Ascending aorta (tissue), 2 donors: ENCODE measurements around the gene ALG5. TPM values are rescaled to one million over a fixed set of nuclear protein-coding genes. Genes with fewer than 3 reads are reported as not detected.

ENCODE experiments used
- DNase-seq, 2 donors: peaks; one replicate each; pipeline ENCODE4 v3.0.0-alpha.2; 2019; ENCODE audit warnings: low spot score in 2 of 2
- H3K27ac ChIP-seq, 2 donors: fragments of 200-600 bp; sonication (generic); one replicate each; pipeline ENCODE4 v1.5.1; 2016 to 2017; ENCODE audit warnings: mild to moderate bottlenecking in 1 of 2
- H3K27me3 ChIP-seq: fragments of 200-600 bp; sonication (generic); one replicate; pipeline ENCODE4 v1.5.1; 2017
- H3K36me3 ChIP-seq, 2 donors: fragments of 200-600 bp; sonication (generic); one replicate each; pipeline ENCODE4 v1.5.1; 2016
- H3K4me1 ChIP-seq, 2 donors: fragments of 200-600 bp; sonication (generic); one replicate each; pipeline ENCODE4 v1.5.1; 2016 to 2017; ENCODE audit warnings: mild to moderate bottlenecking in 1 of 2
- H3K4me3 ChIP-seq, 2 donors: fragments of 200-600 bp; sonication (generic); one replicate each; pipeline ENCODE4 v1.5.1; 2016 to 2017; ENCODE audit warnings: mild to moderate bottlenecking in 1 of 2
- H3K9me3 ChIP-seq, 2 donors: fragments of 200-600 bp; sonication (generic); one replicate each; pipeline ENCODE4 v1.5.1; 2016
- intact Hi-C: fragments of 100-400 bp; cut with DNase I; formaldehyde crosslinking; loops from one replicate; pipeline ENCODE4 v1.15.1; 2023
- total RNA-seq: library from RNA; depleted of rRNA; stranded (reverse); fragments of >200 nt; gene quantifications from one replicate; pipeline ENCODE4 v1.1.0, GENCODE V29; 2016
- TF ChIP-seq, protein P1 (sequence below), 3 experiments: fragments of 200-600 bp in 2 of 3; fragments of 450-650 bp in 1 of 3; sonication (generic) in 2 of 3; IDR thresholded peaks; one replicate each; pipeline ENCODE4 v1.5.1; 2016 to 2019; ENCODE audit warnings: antibody characterized with exemption in 3 of 3, mild to moderate bottlenecking in 1 of 3, moderate library complexity in 1 of 3

ALG5 gene
- total RNA-seq, 1 donor from 2014 or later = 26.7 TPM

GRCh38 chr13:36919833-36920615 lies 79.1 kb downstream of the ALG5 start, which contains the start of gene SMAD9:
Gene SMAD9 (minus strand): TSS chr13:36920238. CDS start chr13:36879689, 40,549 bp downstream.
- peak within 1 kb of the TSS; percentile 88 to 89 for H3K27ac ChIP-seq
- peaks cover 0 to 15% of the 10 kb centered on the region in 2 donors for H3K4me1 ChIP-seq
- no peaks in the 10 kb centered on the region for H3K27me3 ChIP-seq
- TF ChIP-seq, protein P1, sequence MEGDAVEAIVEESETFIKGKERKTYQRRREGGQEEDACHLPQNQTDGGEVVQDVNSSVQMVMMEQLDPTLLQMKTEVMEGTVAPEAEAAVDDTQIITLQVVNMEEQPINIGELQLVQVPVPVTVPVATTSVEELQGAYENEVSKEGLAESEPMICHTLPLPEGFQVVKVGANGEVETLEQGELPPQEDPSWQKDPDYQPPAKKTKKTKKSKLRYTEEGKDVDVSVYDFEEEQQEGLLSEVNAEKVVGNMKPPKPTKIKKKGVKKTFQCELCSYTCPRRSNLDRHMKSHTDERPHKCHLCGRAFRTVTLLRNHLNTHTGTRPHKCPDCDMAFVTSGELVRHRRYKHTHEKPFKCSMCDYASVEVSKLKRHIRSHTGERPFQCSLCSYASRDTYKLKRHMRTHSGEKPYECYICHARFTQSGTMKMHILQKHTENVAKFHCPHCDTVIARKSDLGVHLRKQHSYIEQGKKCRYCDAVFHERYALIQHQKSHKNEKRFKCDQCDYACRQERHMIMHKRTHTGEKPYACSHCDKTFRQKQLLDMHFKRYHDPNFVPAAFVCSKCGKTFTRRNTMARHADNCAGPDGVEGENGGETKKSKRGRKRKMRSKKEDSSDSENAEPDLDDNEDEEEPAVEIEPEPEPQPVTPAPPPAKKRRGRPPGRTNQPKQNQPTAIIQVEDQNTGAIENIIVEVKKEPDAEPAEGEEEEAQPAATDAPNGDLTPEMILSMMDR (IDR thresholded peaks at IDR 0.05) = no peak
- peak within 1 kb of the TSS; percentile 81 to 87 for H3K4me3 ChIP-seq
- no peaks in the 10 kb centered on the region for H3K9me3 ChIP-seq
- no peaks in the 10 kb centered on the region for H3K36me3 ChIP-seq
- DNase-seq = peak in 1 of 2 donors; percentile 86
- intact Hi-C loops = loop anchor here (1.0 to 5.0 kb wide), 3 partner anchors 58 to 101 kb away; partner anchors contain the start of genes ALG5 and RFXAP

DNA sequence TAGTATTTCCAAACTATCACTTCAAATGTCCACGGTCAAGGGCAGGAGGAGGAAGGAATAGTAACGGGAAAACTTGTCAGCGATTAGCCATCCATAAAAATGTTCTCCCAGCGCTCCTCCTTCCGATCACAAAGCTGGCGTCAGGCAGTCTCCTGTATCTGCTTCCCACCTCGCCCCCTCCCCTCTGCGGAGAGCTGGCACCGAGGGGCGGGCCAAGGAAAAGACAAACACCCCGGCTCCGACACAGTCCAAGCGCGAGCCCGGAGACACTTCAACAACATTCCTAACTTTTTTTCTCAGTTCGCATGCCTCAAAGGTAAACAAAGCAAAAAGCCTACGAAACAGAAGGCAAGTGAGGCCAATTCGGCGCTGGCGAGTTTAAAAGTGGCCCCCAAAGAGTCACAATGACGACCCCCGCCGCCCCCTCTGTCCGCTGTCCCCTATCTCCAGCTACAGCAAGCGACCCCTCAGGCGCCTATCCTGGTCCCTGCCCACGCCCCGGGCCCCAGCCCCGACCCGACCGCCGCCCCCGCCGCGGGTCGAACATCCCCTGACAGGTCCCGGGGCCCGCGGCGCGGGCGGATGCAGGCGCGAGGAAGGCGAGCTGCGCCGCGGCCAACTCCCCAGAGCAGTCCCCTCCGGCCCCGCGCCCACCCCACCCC lies 79.8 kb downstream of the ALG5 start:
- TF ChIP-seq, protein P1 (IDR thresholded peaks at IDR 0.05) = no peak
- peak overlapping the region; percentile 88 to 89 for H3K27ac ChIP-seq

DNA sequence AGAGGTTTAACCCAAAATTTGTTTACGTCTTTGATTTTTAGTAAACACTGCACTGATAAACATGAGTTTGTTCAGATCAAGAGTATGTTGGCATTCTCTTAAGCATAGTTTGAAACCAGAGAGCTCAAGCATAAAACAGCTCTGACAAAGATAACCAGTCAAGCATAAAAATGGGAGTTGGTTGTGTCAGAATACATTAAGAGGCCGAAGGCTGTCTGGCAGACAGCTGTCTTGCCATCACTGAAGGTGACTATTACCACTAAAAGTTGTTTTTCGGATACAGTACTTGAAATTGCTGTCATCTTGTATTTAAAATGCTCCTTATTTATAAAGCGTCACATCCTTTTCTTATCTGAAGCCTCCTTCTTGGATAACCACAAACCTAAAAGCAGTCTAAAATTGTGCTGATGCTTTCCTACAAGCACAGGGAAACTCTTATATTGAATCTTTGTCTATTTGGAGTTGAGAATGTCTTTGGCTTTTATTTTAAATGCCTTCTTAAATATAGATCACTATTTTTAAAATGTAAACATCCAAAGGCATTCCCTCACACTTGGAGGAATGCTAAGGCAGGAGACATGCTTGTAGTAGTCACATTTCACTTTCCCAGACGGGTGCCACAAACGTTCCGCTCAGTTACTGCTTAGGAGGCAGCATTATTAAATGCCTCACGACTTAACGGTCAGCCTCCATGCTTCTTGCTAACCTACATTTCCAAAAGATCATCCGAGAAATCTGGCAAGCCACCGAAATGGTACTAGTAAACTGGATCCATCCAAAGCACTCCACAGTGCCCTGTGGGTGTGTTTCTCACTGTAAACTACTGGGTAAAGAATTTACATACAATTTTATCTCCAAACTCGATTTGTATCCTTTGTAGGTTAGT lies 80.7 kb downstream of the ALG5 start:
- TF ChIP-seq, protein P1 (IDR thresholded peaks at IDR 0.05) = no peak
- Histone ChIP-seq H3K27ac (peak overlapping the region; percentile 88 to 89), H3K36me3 (no peaks in the 10 kb centered on the region), H3K4me3 (peak overlapping the region; percentile 81 to 87), H3K4me1 (peaks cover 0 to 15% of the 10 kb centered on the region in 2 donors), H3K27me3 (no peaks in the 10 kb centered on the region), H3K9me3 (no peaks in the 10 kb centered on the region)
- no peak for DNase-seq
- intact Hi-C loops = loop anchor here (5.0 kb wide), 1 partner anchor 56 kb away; no protein-coding TSS in a partner anchor

More for the DNA sequence above, 79.8 kb downstream of the ALG5 start:
- H3K9me3 ChIP-seq = no peaks in the 10 kb centered on the region
- no peaks in the 10 kb centered on the region for H3K36me3 ChIP-seq
- H3K4me3 ChIP-seq = peak overlapping the region; percentile 81 to 87
- peaks cover 0 to 15% of the 10 kb centered on the region in 2 donors for H3K4me1 ChIP-seq
- intact Hi-C loops = loop anchor here (5.0 kb wide), 1 partner anchor 57 kb away; no protein-coding TSS in a partner anchor
- H3K27me3 ChIP-seq = no peaks in the 10 kb centered on the region
- DNase-seq = peak in 1 of 2 donors; percentile 76

- H3K36me3 ChIP-seq = no peaks in the 10 kb centered on the region
- no peaks in the 10 kb centered on the region for H3K27me3 ChIP-seq
- no peak for DNase-seq
- TF ChIP-seq, protein P1 (IDR thresholded peaks at IDR 0.05) = no peak
- H3K4me3 ChIP-seq = peak overlapping the region; percentile 8 to 87
- H3K9me3 ChIP-seq = no peaks in the 10 kb centered on the region
- intact Hi-C loops = loop anchor here (5.0 kb wide), 1 partner anchor 55 kb away; no protein-coding TSS in a partner anchor
- H3K27ac ChIP-seq = peak overlapping the region in 1 of 2 donors; percentile 88
- peaks cover 0 to 25% of the 10 kb centered on the region in 2 donors for H3K4me1 ChIP-seq
Measured at GRCh38 chr13:36917311-36917710, 81.8 kb downstream of the ALG5 start.
